ENCODE measurements around the gene LYRM1. TPM values are rescaled to one million over a fixed set of nuclear protein-coding genes. Genes with fewer than 3 reads are reported as not detected.
A peak's percentile ranks its signal among the peaks of the same experiment; 100 is the strongest.
"Not testable (repeated sequence)": the region's sequence is repeated elsewhere in the genome, so short reads cannot be mapped to it uniquely, and the experiment has no call there.

Gene LYRM1
- total RNA-seq, 1 donor from 2014 or later: 47.2 TPM

DNA sequence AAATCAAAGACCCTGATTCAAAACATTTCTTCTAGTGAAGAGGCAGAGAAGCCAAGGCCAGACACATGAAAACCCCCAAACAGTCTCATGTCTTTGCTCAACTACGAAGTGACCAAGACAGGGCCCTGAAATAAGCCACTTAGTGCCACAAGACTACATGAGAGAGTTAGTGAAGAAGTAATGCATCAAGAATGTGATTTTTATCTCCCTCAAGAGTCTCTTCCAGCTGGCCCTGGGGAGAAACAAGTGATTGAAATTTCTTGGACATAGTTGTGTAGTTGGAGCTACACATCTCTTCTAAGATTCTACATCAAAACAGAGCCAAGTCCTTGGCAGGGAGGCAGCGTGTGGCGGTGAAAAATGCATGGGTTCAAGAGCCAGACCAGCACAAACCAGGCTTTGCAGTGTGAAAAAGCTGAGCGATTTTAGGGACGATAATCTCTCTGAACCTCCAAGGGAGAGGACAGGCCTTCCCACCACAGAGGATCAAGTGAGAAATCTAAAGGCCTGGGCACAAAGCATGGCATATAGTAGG lies 30.6 kb downstream of the LYRM1 start:
- no peak for DNase-seq (ENCODE audit: low read depth in 2 of 2)

DNA sequence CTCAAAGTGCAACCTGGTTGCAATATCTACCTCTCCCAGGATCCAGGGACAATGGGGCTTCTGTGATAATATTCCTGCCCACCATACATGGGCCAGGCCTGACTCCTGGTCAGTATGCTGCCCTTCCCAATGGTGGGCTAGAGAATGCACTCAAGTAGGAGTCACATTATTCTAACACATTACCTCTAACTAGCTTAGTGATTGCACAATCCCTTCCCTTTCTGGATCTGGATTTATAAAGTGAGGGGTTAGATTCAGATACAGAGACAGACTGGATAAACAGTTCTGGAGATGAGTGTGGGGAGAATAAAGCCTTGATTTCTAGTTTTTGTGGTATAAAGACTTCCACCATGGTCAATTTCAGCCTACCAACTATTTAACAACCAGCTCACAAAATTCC lies 33.0 kb downstream of the LYRM1 start:
- no peak for DNase-seq (ENCODE audit: low read depth in 2 of 2)

- no peak for DNase-seq (ENCODE audit: low read depth in 2 of 2)
These were observed 37.2 kb downstream of the LYRM1 start for GRCh38 chr16:20937736-20938135.

- peak in 1 of 2 donors; percentile 63 for DNase-seq (ENCODE audit: low read depth in 2 of 2)
These were observed 37.9 kb downstream of the LYRM1 start for GRCh38 chr16:20938426-20938825.

- no peak for DNase-seq (ENCODE audit: low read depth in 2 of 2)
These were observed 39.0 kb downstream of the LYRM1 start for GRCh38 chr16:20939611-20940010.

- DNase-seq (ENCODE audit: low read depth in 2 of 2): no peak
These were observed 40.5 kb downstream of the LYRM1 start for GRCh38 chr16:20940871-20941635.

- no peak for DNase-seq (ENCODE audit: low read depth in 2 of 2)
These were observed 41.0 kb downstream of the LYRM1 start for GRCh38 chr16:20941636-20941926.

GRCh38 chr16:20942256-20942655 lies 41.7 kb downstream of the LYRM1 start:
- no peak for DNase-seq (ENCODE audit: low read depth in 2 of 2)

DNA sequence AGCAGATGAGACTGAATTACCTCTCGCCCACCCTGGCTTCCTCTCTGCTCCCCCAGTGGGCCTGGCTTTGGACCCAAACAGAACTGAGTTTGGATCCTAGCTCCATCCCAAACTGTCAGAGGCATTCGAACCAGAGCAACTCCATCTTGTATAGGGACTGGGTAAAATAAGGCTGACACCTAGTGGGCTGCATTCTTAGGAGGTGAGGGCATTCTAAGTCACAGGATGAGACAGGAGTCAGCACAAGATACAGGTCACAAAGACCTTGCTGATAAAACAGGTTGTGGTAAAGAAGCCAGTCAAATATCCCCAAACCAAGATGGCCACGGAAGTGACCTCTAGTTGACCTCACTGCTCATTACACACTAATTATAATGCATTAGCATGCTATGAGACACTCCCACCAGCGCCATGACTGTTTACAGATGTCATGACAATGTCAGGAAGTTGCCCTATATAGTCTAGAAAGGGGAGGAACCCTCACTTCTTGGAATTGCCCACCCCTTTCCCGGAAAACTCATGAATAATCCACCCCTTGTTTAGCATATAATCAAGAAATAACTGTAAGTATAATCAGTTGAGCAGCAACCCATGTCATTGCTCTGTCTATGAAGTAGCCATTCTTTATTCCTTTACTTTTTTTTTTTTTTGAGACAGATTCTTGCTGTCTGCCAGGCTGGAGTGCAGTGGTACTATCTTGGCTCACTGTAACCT lies 44.4 kb downstream of the LYRM1 start:
- DNase-seq (ENCODE audit: low read depth in 2 of 2): peak; percentile 4 to 58

DNA sequence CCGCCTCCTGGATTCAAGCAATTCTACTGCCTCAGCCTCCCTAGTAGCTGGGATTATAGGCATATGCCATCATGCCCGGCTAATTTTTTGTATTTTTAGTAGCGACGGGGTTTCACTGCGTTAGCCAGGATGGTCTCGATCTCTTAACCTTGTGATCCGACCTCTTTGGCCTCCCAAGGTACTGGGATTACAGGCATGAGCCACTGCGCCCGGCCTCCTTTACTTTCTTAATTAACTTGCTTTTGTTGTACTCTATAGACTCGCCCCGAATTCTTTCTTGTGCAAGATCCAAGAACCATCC lies 45.0 kb downstream of the LYRM1 start:
- DNase-seq (ENCODE audit: low read depth in 2 of 2): not testable (repeated sequence)

DNA sequence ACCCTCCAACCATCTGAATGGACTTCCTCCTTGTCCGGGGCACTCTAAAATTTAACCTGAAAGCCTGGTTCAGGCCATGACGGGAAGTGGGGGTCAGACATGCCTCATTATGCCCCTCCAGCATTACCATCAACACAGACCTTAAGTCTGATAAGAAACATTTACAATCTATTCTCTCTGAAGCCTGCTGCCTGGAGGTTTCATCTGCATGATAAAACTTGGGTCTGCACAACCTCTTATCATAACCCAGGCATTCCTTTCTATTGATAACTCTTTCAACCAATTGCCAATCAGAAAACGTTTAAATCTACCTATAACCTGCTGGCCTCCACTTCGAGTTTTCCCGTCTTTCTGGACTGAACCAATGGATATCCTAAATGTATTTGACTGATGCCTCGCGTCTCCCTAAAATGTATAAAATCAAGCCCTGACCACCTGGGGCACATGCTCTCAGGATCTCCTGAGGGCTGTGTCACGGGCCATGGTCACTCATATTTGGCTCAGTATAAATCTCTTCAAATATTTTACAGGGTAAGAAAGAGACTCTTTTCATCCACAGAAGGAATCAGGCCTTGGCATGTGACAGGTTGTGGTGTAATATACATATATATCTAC lies 45.6 kb downstream of the LYRM1 start:
- DNase-seq (ENCODE audit: low read depth in 2 of 2): no peak

- DNase-seq (ENCODE audit: low read depth in 2 of 2): no peak
These were observed 47.9 kb downstream of the LYRM1 start for GRCh38 chr16:20948444-20948843.

- DNase-seq (ENCODE audit: low read depth in 2 of 2): no peak
These were observed 49.1 kb downstream of the LYRM1 start for GRCh38 chr16:20949660-20950059.

DNA sequence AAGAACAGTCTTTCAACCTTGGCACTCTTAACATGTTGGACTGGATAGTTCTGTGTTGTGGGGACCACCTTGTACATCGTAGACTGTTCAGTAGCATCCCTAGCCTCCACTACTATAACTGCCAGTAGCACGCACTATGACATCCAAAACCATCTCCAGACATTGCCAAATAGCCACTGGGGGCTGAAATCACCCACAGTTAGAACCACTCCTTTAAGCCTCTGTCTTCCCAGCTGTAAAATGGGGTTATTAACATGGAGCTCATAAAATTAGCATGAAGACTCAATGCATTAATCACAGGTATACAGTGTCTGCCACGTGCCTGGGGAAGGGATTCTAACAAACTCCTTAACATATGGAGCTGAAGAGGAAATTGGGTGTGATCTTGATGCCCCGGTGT lies 49.7 kb downstream of the LYRM1 start:
- DNase-seq (ENCODE audit: low read depth in 2 of 2): no peak

DNA sequence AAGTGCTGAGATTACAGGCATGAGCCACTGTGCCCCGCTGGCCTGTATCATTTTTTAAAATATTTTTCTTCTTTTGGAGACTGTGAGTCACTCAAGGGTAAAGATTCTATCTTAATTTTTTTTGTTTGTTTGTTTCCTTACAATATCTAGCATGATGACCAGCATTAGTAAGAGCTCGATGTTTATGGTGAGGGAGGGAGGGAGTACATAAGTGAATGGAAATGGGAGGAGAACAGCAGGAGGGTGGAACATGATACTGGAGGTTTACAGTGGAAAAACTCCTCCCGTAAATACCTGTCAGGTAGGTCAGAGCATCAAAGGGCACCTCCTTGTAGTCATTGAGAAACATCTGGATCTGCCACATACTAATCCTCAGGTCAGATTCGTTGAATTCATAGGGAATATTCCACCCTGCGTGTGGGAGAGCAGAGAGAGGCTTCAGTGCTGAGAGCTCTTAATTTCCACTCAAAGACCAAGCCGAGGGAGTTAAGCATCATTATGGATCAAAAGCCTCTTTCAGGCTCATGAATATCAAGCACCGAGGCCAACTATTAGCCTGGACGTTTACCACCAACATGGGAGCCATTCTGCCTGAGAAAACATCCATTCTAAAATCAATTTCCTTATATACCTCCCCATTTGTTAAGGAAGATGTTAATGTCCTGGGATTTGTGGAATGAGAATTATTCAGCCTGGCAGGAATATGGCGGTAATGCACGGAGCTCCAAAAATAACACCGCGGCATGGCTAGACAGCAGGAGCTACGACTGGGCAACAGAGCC lies 51.8 kb downstream of the LYRM1 start:
- DNase-seq (ENCODE audit: low read depth in 2 of 2): no peak

DNA sequence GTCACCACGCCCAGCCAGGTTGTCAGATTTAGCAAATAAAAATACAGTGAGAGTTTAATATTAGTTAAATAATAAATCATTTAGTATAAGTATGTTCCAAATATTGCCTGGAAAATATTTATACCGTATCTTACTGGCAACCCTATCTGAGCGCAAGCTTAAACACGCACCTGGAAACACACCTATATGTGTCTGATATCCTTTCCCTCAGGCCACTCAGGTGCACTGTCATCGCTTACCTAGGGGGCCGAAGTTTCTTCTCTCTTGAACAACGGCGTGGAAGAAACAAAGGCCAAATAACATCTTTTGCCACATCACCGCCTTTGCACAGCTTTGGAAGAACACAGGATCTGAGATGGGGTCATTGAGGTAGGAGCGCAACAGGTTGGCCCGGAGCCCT lies 54.0 kb downstream of the LYRM1 start:
- no peak for DNase-seq (ENCODE audit: low read depth in 2 of 2)

DNA sequence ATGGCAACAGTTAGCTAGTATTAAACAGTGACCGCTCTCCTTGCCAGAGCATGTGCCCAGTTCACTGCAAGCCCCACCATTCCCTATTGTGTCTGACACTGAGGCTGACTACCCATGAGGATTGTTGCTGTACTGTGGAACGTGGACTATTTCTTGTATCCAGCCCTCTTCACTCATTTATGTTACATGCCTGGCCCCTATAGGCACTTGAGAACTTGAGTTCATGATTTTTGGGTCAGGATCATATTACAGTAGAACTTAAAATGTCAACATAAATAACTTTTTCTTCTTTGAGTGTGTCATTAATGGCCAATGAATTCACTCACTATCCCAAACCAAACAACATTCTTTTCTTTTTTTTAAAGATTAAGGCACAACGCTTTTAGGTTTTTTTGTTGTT lies 55.7 kb downstream of the LYRM1 start:
- DNase-seq (ENCODE audit: low read depth in 2 of 2): peak; percentile 8 to 11

DNA sequence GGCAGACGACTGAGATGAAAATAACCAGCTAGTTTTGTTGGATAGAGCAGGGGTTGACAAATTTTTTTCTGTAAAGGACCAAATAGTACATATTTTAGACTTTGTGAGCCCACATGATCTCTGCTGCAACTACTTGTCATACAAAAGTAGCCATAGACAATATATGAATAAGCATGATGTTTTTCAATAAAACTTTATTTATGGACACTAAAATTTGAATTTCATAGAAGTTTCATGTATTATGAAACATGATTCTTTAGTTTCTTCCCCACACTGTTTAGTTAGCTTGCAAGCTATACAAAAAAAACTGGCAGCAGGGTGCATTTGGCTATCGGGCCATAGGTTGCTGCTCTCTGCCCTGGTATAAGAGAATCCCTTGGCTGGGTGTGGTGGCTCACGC lies 56.6 kb downstream of the LYRM1 start:
- no peak for DNase-seq (ENCODE audit: low read depth in 2 of 2)

- DNase-seq (ENCODE audit: low read depth in 2 of 2): no peak
These were observed 60.3 kb downstream of the LYRM1 start for GRCh38 chr16:20960899-20961298.

- no peak for DNase-seq (ENCODE audit: low read depth in 2 of 2)
These were observed 68.2 kb downstream of the LYRM1 start for GRCh38 chr16:20968765-20969164.

DNA sequence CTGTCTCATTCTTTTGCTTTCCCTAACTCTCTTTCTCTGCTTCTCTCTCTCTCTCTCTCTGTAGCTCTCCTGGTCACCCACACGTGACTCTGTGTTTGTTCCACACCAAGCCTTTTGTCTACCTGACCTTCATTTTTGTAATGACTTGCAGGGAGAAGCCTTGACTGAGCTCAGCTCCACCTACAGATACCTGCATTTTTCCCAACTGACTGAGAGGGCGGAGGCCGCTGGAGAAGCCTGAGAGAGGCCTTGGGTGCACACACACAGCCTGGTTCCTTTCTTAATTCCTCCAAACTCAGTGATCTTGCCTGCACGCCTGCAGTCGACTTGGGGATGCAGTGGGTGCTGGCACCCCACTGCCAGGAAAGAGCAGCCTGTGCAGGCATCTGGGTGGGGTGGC lies 68.8 kb downstream of the LYRM1 start:
- no peak for DNase-seq (ENCODE audit: low read depth in 2 of 2)

DNA sequence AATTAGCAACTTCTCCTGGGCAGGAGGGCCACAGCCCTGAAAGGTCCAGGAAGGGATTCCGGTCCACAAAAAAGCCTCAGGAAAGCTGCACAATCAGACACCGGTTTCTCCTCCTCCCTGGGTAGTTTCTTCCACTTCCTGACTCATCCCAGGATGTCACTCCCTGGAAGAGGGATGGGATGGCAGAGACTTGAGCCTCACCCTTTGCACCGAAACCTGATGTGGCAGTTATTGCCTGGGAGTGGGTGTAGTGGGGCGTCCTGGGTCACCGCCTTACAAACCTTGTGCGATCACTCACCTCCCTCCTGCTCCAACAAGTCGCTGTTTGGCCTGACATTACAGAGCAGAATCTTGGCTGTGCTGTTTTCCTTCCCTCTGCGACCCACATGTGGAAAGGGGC lies 70.8 kb downstream of the LYRM1 start:
- no peak for DNase-seq (ENCODE audit: low read depth in 2 of 2)

Measured in lung microvascular endothelial cell (primary cell).